Right kidney (tissue), 1 donor: ENCODE results near the gene SELP.
A peak's percentile ranks its signal among the peaks of the same experiment; 100 is the strongest.

Experiments used
- DNase-seq: peaks from one replicate; pipeline ENCODE4 v3.0.0-alpha.2; 2016

SELP gene

GRCh38 chr1:169576241-169576934 is 53.5 kb downstream of the SELP start:
- DNase-seq, result no peak

- DNase-seq, result no peak
Observed at GRCh38 chr1:169574336-169574735, 55.6 kb downstream of the SELP start.

GRCh38 chr1:169572187-169572586 is 57.7 kb downstream of the SELP start:
- DNase-seq, result no peak

GRCh38 chr1:169571450-169571849 is 58.5 kb downstream of the SELP start:
- no peak for DNase-seq

GRCh38 chr1:169570172-169570574 is 59.8 kb downstream of the SELP start:
- DNase-seq, result no peak

GRCh38 chr1:169568497-169568896 is 61.4 kb downstream of the SELP start:
- no peak for DNase-seq

GRCh38 chr1:169565335-169566271 is 64.3 kb downstream of the SELP start:
- DNase-seq, result no peak

GRCh38 chr1:169563650-169564049 is 66.3 kb downstream of the SELP start:
- DNase-seq, result no peak

GRCh38 chr1:169563019-169563615 is 66.8 kb downstream of the SELP start:
- DNase-seq, result no peak

- DNase-seq, result no peak
Observed at GRCh38 chr1:169561692-169562091, 68.2 kb downstream of the SELP start.

GRCh38 chr1:169557131-169557530 is 72.8 kb downstream of the SELP start:
- DNase-seq, result no peak

- no peak for DNase-seq
Observed at GRCh38 chr1:169550294-169550693, 79.6 kb downstream of the SELP start.

- DNase-seq, result no peak
Observed at GRCh38 chr1:169548282-169548681, 81.6 kb downstream of the SELP start.

- DNase-seq, result peak; percentile 27
Observed at GRCh38 chr1:169546087-169546995, 83.6 kb downstream of the SELP start.

GRCh38 chr1:169545472-169545871 is 84.5 kb downstream of the SELP start:
- no peak for DNase-seq

GRCh38 chr1:169538998-169539871 is 90.7 kb downstream of the SELP start:
- no peak for DNase-seq
